Panc1 (cell line): ENCODE measurements around the gene DHRSX. TPM values are rescaled to one million over a fixed set of nuclear protein-coding genes. Genes with fewer than 3 reads are reported as not detected.

Source experiments
- ATAC-seq: fragments of 200-7000 bp; cut with Tn5 transposase; 2 replicates; pipeline ENCODE4 v1.9.1; 2020; ENCODE audit warnings: mild to moderate bottlenecking, moderate library complexity
- BruUV-seq: library from RNA; stranded (reverse); fragments of 400-500 nt; replicated peaks from 2 replicates; lab custom pipeline; 2021; lab: Mats Ljungman, UMichigan
- CTCF ChIA-PET: fragments of 300-600 bp; sonication (Branson Sonifier 250); formaldehyde crosslinking; loops from one replicate; lab custom pipeline; 2022; ENCODE audit warnings: antibody characterized with exemption; lab: Charles Lee
- POLR2A ChIA-PET: fragments of 300-600 bp; sonication (Branson Sonifier 250); formaldehyde crosslinking; loops from one replicate; lab custom pipeline; 2022; ENCODE audit warnings: antibody characterized with exemption; lab: Charles Lee
- DNase-seq: peaks from one replicate; pipeline ENCODE4 v3.0.0-alpha.2; 2010; ENCODE audit warnings: low read depth, low spot score
- H3K27ac ChIP-seq: 2 replicates; pipeline ENCODE4 v1.5.1; 2011; ENCODE audit warnings: mild to moderate bottlenecking, low read length, inconsistent platforms
- H3K27me3 ChIP-seq: fragments of 200-500 bp; sonication (Bioruptor generic); 2 replicates; pipeline ENCODE4 v1.6.0; 2014; ENCODE audit warnings: low read length, inconsistent platforms; ENCODE audit not compliant: control insufficient read depth, insufficient read depth
- H3K36me3 ChIP-seq: fragments of 200-500 bp; sonication (Bioruptor generic); 2 replicates; pipeline ENCODE4 v1.5.1; 2014; ENCODE audit warnings: inconsistent platforms, mild to moderate bottlenecking, low read length, moderate library complexity; ENCODE audit not compliant: control insufficient read depth, insufficient read depth
- H3K4me1 ChIP-seq: 2 replicates; pipeline ENCODE4 v1.5.1; 2011; ENCODE audit warnings: inconsistent platforms, mild to moderate bottlenecking, low read length, moderate library complexity; ENCODE audit not compliant: control insufficient read depth, insufficient read depth
- H3K4me3 ChIP-seq, 2 experiments: 2 replicates each; pipeline ENCODE4 v1.5.1; 2011 to 2012; ENCODE audit warnings: low read depth in 2 of 2, low read length in 2 of 2, mild to moderate bottlenecking in 2 of 2, inconsistent platforms in 1 of 2, moderate library complexity in 1 of 2
- H3K9me3 ChIP-seq: fragments of 200-500 bp; sonication (Bioruptor generic); 2 replicates; pipeline ENCODE4 v1.5.1; 2014; ENCODE audit warnings: low read depth, mild to moderate bottlenecking, inconsistent platforms, low read length, moderate library complexity; ENCODE audit not compliant: control insufficient read depth, insufficient read depth
- CTCF ChIP-seq: fragments of 450-650 bp; IDR thresholded peaks from 2 replicates; pipeline ENCODE4 v1.5.1; 2017; ENCODE audit warnings: mild to moderate bottlenecking
- POLR2AphosphoS5 ChIP-seq: IDR thresholded peaks from 2 replicates; pipeline ENCODE4 v1.6.1; 2012; ENCODE audit warnings: mild to moderate bottlenecking, low read depth, low read length, moderate library complexity
- REST ChIP-seq, 2 experiments: IDR thresholded peaks; 2 replicates each; pipeline ENCODE4 v1.6.1; 2011 to 2012; ENCODE audit warnings: low read depth in 2 of 2, control low read depth in 1 of 2, low read length in 1 of 2, mild to moderate bottlenecking in 1 of 2, moderate library complexity in 1 of 2; ENCODE audit not compliant: insufficient read depth in 1 of 2
- SIN3A ChIP-seq: IDR thresholded peaks from 2 replicates; pipeline ENCODE4 v1.6.1; 2012; ENCODE audit warnings: low read depth, mild to moderate bottlenecking, low read length, moderate library complexity, borderline replicate concordance; ENCODE audit not compliant: insufficient read depth
- TCF7L2 ChIP-seq: IDR thresholded peaks from 2 replicates; pipeline ENCODE4 v1.6.1; 2011; ENCODE audit warnings: mild to moderate bottlenecking, low read depth, low read length, inconsistent platforms
- in situ Hi-C: cut with HindIII; loops from 2 replicates; pipeline ENCODE4 v1.10.0; 2016; ENCODE audit warnings: low sequenced_read_pairs, low pct_unique_long_range_greater_than_20kb
- intact Hi-C: fragments of 100-400 bp; cut with micrococcal nuclease; formaldehyde crosslinking; loops from one replicate; pipeline ENCODE4 v1.10.0; 2022; ENCODE audit not compliant: unreplicated experiment
- total RNA-seq: library from RNA; stranded (reverse); gene quantifications from one replicate; pipeline ENCODE4 v1.2.1, GENCODE V29; 2021; ENCODE audit not compliant: unreplicated experiment

DHRSX gene
- total RNA-seq, 1 experiment from 2014 or later = 20.1 TPM

GRCh38 chrX:2412131-2412530, 88.6 kb downstream of the DHRSX start:
- ATAC-seq = no peak
- Histone ChIP-seq H3K27ac (no peak overlapping the region), H3K4me3 (no peak overlapping the region), H3K4me1 (no peaks in the 10 kb centered on the region), H3K36me3 (no peaks in the 10 kb centered on the region), H3K9me3 (no peaks in the 10 kb centered on the region), H3K27me3 (no peaks in the 10 kb centered on the region)
- in situ Hi-C loops = no loop called here
- POLR2A ChIA-PET = no interaction called here
- BruUV-seq = no TSS peak
- TF ChIP-seq CTCF = no peak
- no peak for TF ChIP-seq TCF7L2
- no peak for TF ChIP-seq REST (IDR thresholded peaks at IDR 0.05; ENCODE audit: insufficient read depth in 1 of 2, low read depth in 2 of 2, low read length in 1 of 2)
- TF ChIP-seq POLR2AphosphoS5 = no peak
- intact Hi-C loops = no loop called here
- DNase-seq = no peak
- CTCF ChIA-PET = no interaction called here

- CTCF ChIA-PET = no interaction called here
- no TSS peak for BruUV-seq
- in situ Hi-C loops = no loop called here
- Histone ChIP-seq H3K27ac (no peak overlapping the region), H3K36me3 (no peaks in the 10 kb centered on the region), H3K27me3 (no peaks in the 10 kb centered on the region), H3K4me3 (no peak overlapping the region), H3K9me3 (no peaks in the 10 kb centered on the region), H3K4me1 (no peaks in the 10 kb centered on the region)
- no peak for DNase-seq
- intact Hi-C loops = no loop called here
- ATAC-seq = no peak
- POLR2A ChIA-PET = no interaction called here
- TF ChIP-seq POLR2AphosphoS5 = no peak
- no peak for TF ChIP-seq REST (IDR thresholded peaks at IDR 0.05; ENCODE audit: insufficient read depth in 1 of 2, low read depth in 2 of 2, low read length in 1 of 2)
- no peak for TF ChIP-seq CTCF
- no peak for TF ChIP-seq SIN3A
- TF ChIP-seq TCF7L2 = no peak
Observed at GRCh38 chrX:2410279-2411020, 90.3 kb downstream of the DHRSX start.
